ENCODE measurements around the gene RIN3. TPM values are rescaled to one million over a fixed set of nuclear protein-coding genes. Genes with fewer than 3 reads are reported as not detected.

The RIN3 gene
- total and polyA plus RNA-seq, 10 of the 15 experiments (the other 5 are each of a cell fraction or from before 2014, with no cell fraction given): 0.91 to 23.3 (median 6.3) TPM

GRCh38 chr14:92696366-92696765, 182.8 kb downstream of the RIN3 start (continued):
- TF ChIP-seq E4F1 (IDR thresholded peaks at IDR 0.05; ENCODE audit: borderline replicate concordance, partially characterized antibody) (no peak), JUND (IDR thresholded peaks at IDR 0.05; ENCODE audit: low read depth, low read length) (no peak)

GRCh38 chr14:92698393-92698792, 184.8 kb downstream of the RIN3 start:
- ATAC-seq (no peak), DNase-seq (ENCODE audit: low read depth, low spot score) (no peak), FAIRE-seq (no peak)
- no peaks in the 10 kb centered on the region; the same call in 2 of the 3 replicates for H3K9me3 ChIP-seq (replicated peaks; ENCODE audit: control insufficient read depth, insufficient read depth, low read length)
- no peak overlapping the region for H2AFZ ChIP-seq (ENCODE audit: control insufficient read depth, low read depth, low read length)
- RAD21 ChIA-PET (ENCODE audit: unreplicated experiment): interaction anchor here (1.0 to 1.7 kb wide), 5 partner anchors 8 to 86 kb away, joined by 3 to 8 read pairs (median 4); no protein-coding TSS in a partner anchor
- H3K79me2 ChIP-seq (ENCODE audit: control insufficient read depth, insufficient read depth, low read length): no peaks in the 10 kb centered on the region
- TF ChIP-seq DPF2 (IDR thresholded peaks at IDR 0.05) (no peak), KAT2A (conservative IDR thresholded peaks at IDR 0.05; ENCODE audit: control insufficient read depth, low read depth, low read length) (no peak), HDAC6 (IDR thresholded peaks at IDR 0.05; ENCODE audit: unreplicated experiment) (no peak), CEBPB (IDR thresholded peaks at IDR 0.05; ENCODE audit: borderline replicate concordance in 1 of 2, low read depth in 2 of 2, low read length in 2 of 2) (no peak), SMAD1 (IDR thresholded peaks at IDR 0.05; ENCODE audit: low read depth, partially characterized antibody) (no peak)
- no peak overlapping the region for H3K4me3 ChIP-seq
- H4K20me1 ChIP-seq (ENCODE audit: control insufficient read depth, insufficient read depth): no peaks in the 10 kb centered on the region
- in situ Hi-C loops (cut with MboI) (loop anchor here (25.0 kb wide), 1 partner anchor 561 kb away; no protein-coding TSS in a partner anchor), intact Hi-C loops (cut with micrococcal nuclease; ENCODE audit: unreplicated experiment) (no loop called here)
- no peak overlapping the region for H3K9ac ChIP-seq (ENCODE audit: control insufficient read depth, insufficient read depth, low read length)
- POLR2A ChIA-PET: interaction anchor here (1.3 kb wide), 1 partner anchor 27 kb away, joined by 4 read pairs; no protein-coding TSS in a partner anchor
- no peak overlapping the region for H3K27ac ChIP-seq (ENCODE audit: control insufficient read depth, insufficient read depth)
- H3K27me3 ChIP-seq (replicated peaks in 1 of 2; ENCODE audit: control insufficient read depth in 2 of 2, insufficient read depth in 2 of 2, low read length in 1 of 2): no peaks in the 10 kb centered on the region
- CTCF ChIA-PET: interaction anchor here (0.6 to 1.4 kb wide), 7 partner anchors 8 to 109 kb away, joined by 3 to 7 read pairs (median 3); no protein-coding TSS in a partner anchor
- H3K36me3 ChIP-seq (ENCODE audit: control insufficient read depth in 2 of 2, insufficient read depth in 2 of 2, low read length in 1 of 2): no peaks in the 10 kb centered on the region
- no TSS peak for BruUV-seq (replicated peaks)
- SMC1A ChIA-PET (ENCODE audit: uncharacterized antibody, unreplicated experiment): interaction anchor here (0.6 to 1.4 kb wide), 7 partner anchors 8 to 387 kb away, joined by 3 to 5 read pairs (median 3); no protein-coding TSS in a partner anchor
- no peak overlapping the region for H3K4me2 ChIP-seq (ENCODE audit: control insufficient read depth, insufficient read depth)
- H3K4me1 ChIP-seq (ENCODE audit: control insufficient read depth, insufficient read depth, low read length): peaks cover 20% of the 10 kb centered on the region
